Aorta (tissue), 5 donors: ENCODE results near the gene CMTM3. TPM values are rescaled to one million over a fixed set of nuclear protein-coding genes. Genes with fewer than 3 reads are reported as not detected.
"Not testable (repeated sequence)": the region's sequence is repeated elsewhere in the genome, so short reads cannot be mapped to it uniquely, and the experiment has no call there.

Experiments
- ATAC-seq: fragments of 200-7000 bp; cut with Tn5 transposase; one replicate; pipeline ENCODE4 v1.9.1; 2022; ENCODE audit warnings: moderate library complexity; ENCODE audit not compliant: low FRiP score
- DNase-seq, 2 donors: peaks; one replicate each; pipeline ENCODE4 v3.0.0-alpha.2; 2020
- H3K27ac ChIP-seq, 2 donors: one replicate each; pipeline ENCODE4 v1.5.1; 2013; ENCODE audit warnings: low read length in 2 of 2, mild to moderate bottlenecking in 2 of 2, moderate library complexity in 2 of 2, control low read depth in 1 of 2, inconsistent platforms in 1 of 2, low read depth in 1 of 2
- H3K27me3 ChIP-seq, 2 donors: one replicate each; pipeline ENCODE4 v1.6.1; 2013; ENCODE audit warnings: control low read depth in 1 of 2, low read length in 1 of 2, mild to moderate bottlenecking in 1 of 2, moderate library complexity in 1 of 2; ENCODE audit not compliant: insufficient read depth in 2 of 2, control insufficient read depth in 1 of 2
- H3K36me3 ChIP-seq, 2 donors: one replicate each; pipeline ENCODE4 v1.6.1; 2013; ENCODE audit warnings: control low read depth in 1 of 2, low read length in 1 of 2, mild to moderate bottlenecking in 1 of 2; ENCODE audit not compliant: insufficient read depth in 2 of 2, control insufficient read depth in 1 of 2
- H3K4me1 ChIP-seq, 2 donors: one replicate each; pipeline ENCODE4 v1.6.1; 2013; ENCODE audit warnings: low read length in 2 of 2, control low read depth in 1 of 2, mild to moderate bottlenecking in 1 of 2, moderate library complexity in 1 of 2; ENCODE audit not compliant: insufficient read depth in 2 of 2, control insufficient read depth in 1 of 2
- H3K4me3 ChIP-seq, 2 donors: one replicate each; pipeline ENCODE4 v1.5.1; 2013; ENCODE audit warnings: low read length in 2 of 2, control low read depth in 1 of 2, mild to moderate bottlenecking in 1 of 2
- H3K9me3 ChIP-seq: one replicate; pipeline ENCODE4 v1.6.1; 2013; ENCODE audit warnings: mild to moderate bottlenecking, low read length; ENCODE audit not compliant: control insufficient read depth
- WGBS, 2 donors: extraction: QIAGEN DNeasy Blood & Tissue Kit; methylation state at CpG; one replicate each; pipeline ENCODE4 v1.1.7; 2013; 5-methylcytosine and 5-hydroxymethylcytosine counted together
- intact Hi-C, 2 donors: fragments of 100-400 bp; cut with DNase I; formaldehyde crosslinking; loops; one replicate each; pipeline versions ENCODE4 v1.14.2 to v1.15.0; 2022
- polyA plus RNA-seq, 2 donors: library from polyadenylated mRNA; stranded (reverse); fragments of 200-250 nt; gene quantifications; one replicate each; pipeline ENCODE4 v1.2.3, GENCODE V29; 2013
- total RNA-seq, 2 donors: library from RNA; stranded (reverse); fragmentation: NEBNext Ultra II Directional; extraction: Animal tissue kit (Norgen Biotek cat#: 25700); gene quantifications; one replicate each; pipeline ENCODE4 v1.2.1, GENCODE V29; 2021
- donor health status: healthy with polysubstance abuse.
- donor health status: Bipolar disorder and iron deficiency.
- donor health status: DM: no; HTN: no; CAD: no.
- donor health status: DM: no; HTN: no; CAD: no.
- donor health status: DM: yes; HTN: yes; CAD: no.

Gene CMTM3
- total and polyA plus RNA-seq, 4 donors = 24.9 to 49.1 (median 29.7) TPM

- not testable (repeated sequence) for H3K36me3 ChIP-seq, H3K4me1 ChIP-seq
- WGBS, 2 donors = 93% methylated on average over 8 of the region's 8 CpGs
Measured at GRCh38 chr16:66611911-66612310, 7.4 kb downstream of the CMTM3 start.

DNA sequence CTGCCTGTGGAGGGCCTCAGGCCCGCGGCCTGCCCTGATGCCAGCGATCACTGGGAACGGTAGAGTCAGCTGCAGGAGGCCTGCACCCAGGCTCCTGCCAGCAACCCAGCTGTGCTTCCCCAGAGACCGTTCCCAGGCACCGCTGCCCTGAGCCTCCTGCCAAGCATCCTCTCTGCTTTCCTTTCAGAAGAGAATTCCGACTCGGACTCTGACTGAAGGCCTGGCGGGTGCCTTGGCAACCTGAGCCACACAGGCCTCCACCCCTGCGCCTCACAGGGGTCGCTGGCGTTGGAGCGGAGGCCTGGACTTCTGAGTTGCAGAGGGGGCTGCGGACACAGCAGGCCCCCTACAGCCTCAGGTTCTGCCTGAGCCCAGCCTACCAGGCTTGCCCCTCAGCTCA lies 7.9 kb downstream of the CMTM3 start:
- DNase-seq (no peak), ATAC-seq (no peak)
- Histone ChIP-seq H3K4me1 (no peaks in the 10 kb centered on the region), H3K36me3 (no peaks in the 10 kb centered on the region), H3K9me3 (no peaks in the 10 kb centered on the region), H3K27ac (no peak overlapping the region), H3K4me3 (no peak overlapping the region), H3K27me3 (no peaks in the 10 kb centered on the region)
- intact Hi-C loops = no loop called here
- 39 to 57% methylated on average over 14 of the region's 14 CpGs for WGBS, 2 donors

More at GRCh38 chr16:66611911-66612310, 7.4 kb downstream of the CMTM3 start:
- DNase-seq, H3K27ac ChIP-seq, H3K27me3 ChIP-seq, H3K4me3 ChIP-seq, intact Hi-C loops, H3K9me3 ChIP-seq, ATAC-seq: not testable (repeated sequence)

DNA sequence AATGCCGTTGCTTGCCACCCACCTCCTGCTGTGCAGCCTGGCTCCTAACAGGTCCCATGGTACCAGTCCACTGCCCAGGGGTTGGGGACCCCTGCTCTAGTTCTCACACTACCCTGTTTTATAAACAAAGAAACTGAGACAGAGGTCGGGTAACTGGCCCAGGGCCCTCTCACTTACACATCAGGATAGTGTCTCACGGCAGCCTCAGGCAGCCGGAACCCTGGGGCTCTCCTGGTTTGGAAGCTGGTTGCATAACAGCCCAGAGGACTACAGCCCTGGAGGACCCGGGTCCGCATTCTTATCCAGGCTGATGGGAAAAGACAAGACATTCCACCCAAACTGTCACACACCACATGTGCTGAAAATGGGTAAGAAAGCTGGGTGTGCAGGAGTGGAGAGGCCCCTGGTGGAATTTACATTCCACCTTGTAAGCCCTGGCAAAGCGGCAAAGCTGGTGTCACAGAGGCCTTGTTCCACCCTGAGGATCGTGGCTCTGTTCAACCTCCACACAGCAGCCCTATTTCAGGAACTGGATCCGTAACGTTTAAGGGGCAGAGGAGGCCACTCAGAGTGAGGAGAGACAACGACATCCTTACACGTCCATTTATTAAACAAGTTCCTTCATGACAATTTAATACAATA lies 9.8 kb downstream of the CMTM3 start:
- Histone ChIP-seq H3K27me3 (no peaks in the 10 kb centered on the region), H3K4me3 (no peak overlapping the region), H3K4me1 (peaks cover 0 to 4% of the 10 kb centered on the region in 2 donors), H3K36me3 (no peaks in the 10 kb centered on the region), H3K9me3 (no peaks in the 10 kb centered on the region), H3K27ac (no peak overlapping the region)
- intact Hi-C loops = no loop called here
- no peak for ATAC-seq
- 76 to 82% methylated on average over 12 of the region's 12 CpGs for WGBS, 2 donors
- no peak for DNase-seq

GRCh38 chr16:66616169-66616568 lies 11.7 kb downstream of the CMTM3 start:
- Histone ChIP-seq H3K9me3 (no peaks in the 10 kb centered on the region), H3K4me3 (no peak overlapping the region), H3K36me3 (no peaks in the 10 kb centered on the region), H3K27ac (no peak overlapping the region), H3K27me3 (no peaks in the 10 kb centered on the region), H3K4me1 (peaks cover 0 to 4% of the 10 kb centered on the region in 2 donors)
- DNase-seq (no peak), ATAC-seq (no peak)
- 91 to 92% methylated on average over 4 of the region's 4 CpGs for WGBS, 2 donors
- intact Hi-C loops = no loop called here

- no peak overlapping the region for H3K27ac ChIP-seq
- intact Hi-C loops = no loop called here
- DNase-seq (no peak), ATAC-seq (no peak)
- no peaks in the 10 kb centered on the region for H3K27me3 ChIP-seq
- H3K36me3 ChIP-seq = no peaks in the 10 kb centered on the region
- no peak overlapping the region for H3K4me3 ChIP-seq
- peaks cover 0 to 4% of the 10 kb centered on the region in 2 donors for H3K4me1 ChIP-seq
- WGBS, 2 donors = 80 to 83% methylated on average over 9 of the region's 9 CpGs
- H3K9me3 ChIP-seq = no peaks in the 10 kb centered on the region
Measured at GRCh38 chr16:66616592-66616991, 12.1 kb downstream of the CMTM3 start.

- H3K27ac ChIP-seq = no peak overlapping the region
- ATAC-seq = no peak
- 87 to 89% methylated on average over 2 of the region's 2 CpGs for WGBS, 2 donors
- H3K9me3 ChIP-seq = no peaks in the 10 kb centered on the region
- peaks cover 0 to 4% of the 10 kb centered on the region in 2 donors for H3K4me1 ChIP-seq
- DNase-seq = no peak
- no peak overlapping the region for H3K4me3 ChIP-seq
- intact Hi-C loops = no loop called here
- no peaks in the 10 kb centered on the region for H3K36me3 ChIP-seq
- no peaks in the 10 kb centered on the region for H3K27me3 ChIP-seq
Measured at GRCh38 chr16:66617010-66617434, 12.5 kb downstream of the CMTM3 start.

DNA sequence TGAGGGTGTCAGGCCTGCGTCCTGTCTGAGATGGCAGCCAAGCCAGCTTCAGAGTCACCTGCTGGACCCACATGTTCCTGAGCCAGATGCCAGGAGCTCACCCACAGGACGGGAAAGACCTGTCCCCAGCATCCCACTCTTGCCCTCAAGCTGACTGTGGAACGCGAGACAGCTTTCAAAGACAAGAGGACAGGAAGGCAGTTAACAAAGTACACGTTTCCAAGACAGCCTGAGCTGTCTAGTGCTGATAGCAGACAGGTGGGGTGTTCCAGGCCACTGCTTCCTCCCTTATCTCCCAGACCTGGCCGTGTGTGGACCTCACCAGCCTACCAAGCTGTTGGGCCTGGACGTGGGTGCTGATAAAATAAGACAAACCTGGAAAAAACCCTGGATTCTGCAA lies 13.2 kb downstream of the CMTM3 start:
- DNase-seq = no peak
- no peak for ATAC-seq
- Histone ChIP-seq H3K36me3 (no peaks in the 10 kb centered on the region), H3K9me3 (no peaks in the 10 kb centered on the region), H3K4me3 (no peak overlapping the region), H3K27ac (no peak overlapping the region), H3K4me1 (peaks cover 0 to 4% of the 10 kb centered on the region in 2 donors), H3K27me3 (no peaks in the 10 kb centered on the region)
- intact Hi-C loops = no loop called here
- WGBS, 2 donors = 79 to 82% methylated on average over 7 of the region's 7 CpGs

DNA sequence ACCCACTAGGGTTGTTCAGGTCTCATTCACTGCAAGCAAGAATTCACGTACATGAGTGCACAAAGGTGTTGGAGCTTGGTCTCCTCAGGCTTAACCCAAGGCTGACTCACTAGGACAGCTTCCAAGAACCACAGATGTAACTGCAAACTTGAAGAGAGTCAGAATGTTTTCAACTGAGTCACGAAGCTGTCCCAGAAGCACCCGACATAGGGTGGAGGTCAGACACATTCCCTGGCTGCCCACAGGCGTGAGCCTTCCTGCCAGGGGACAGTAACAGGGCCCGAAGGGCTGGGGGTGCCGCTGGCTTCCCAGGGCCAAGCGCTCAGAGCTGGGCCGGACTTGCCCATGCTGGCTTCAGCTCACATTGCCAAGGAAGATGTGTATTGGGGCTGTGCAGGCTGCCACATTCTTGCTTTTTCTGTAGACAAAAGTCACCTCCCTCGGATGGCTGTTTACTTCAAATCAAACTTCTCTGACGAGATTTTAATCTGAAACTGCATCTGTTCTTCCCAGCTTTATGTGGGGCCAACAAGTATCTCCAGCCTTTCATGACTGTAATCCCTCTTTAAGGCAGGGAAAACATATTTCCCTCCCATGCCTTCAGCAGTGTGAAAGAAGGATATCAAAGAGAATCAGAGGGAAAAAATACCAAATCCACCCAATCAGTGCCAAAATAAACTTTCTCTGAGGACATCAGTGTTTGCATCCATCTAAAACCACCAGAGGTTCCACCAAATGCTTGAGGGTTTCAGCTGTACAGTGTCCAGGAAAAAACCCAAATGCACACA lies 14.3 kb downstream of the CMTM3 start:
- H3K27me3 ChIP-seq = no peaks in the 10 kb centered on the region
- peak; percentile 76 to 81 for DNase-seq
- H3K9me3 ChIP-seq = no peaks in the 10 kb centered on the region
- H3K4me3 ChIP-seq = no peak overlapping the region
- peak overlapping the region in 1 of 2 donors; percentile 19 for H3K27ac ChIP-seq
- intact Hi-C loops = no loop called here
- peaks cover 0 to 4% of the 10 kb centered on the region in 2 donors for H3K4me1 ChIP-seq
- peaks cover 0 to under 1% of the 10 kb centered on the region in 2 donors for H3K36me3 ChIP-seq
- WGBS, 2 donors = 11 to 13% methylated on average over 10 of the region's 10 CpGs
- ATAC-seq = peak; percentile 71
